ENCODE data around the gene MRPS21. TPM values are rescaled to one million over a fixed set of nuclear protein-coding genes. Genes with fewer than 3 reads are reported as not detected.

MRPS21 gene
- total RNA-seq, 4 donors from 2014 or later, result 27.8 to 46.3 (median 31.5) TPM

- no peak for TF ChIP-seq POLR2A (IDR thresholded peaks at IDR 0.05)
- TF ChIP-seq CTCF (IDR thresholded peaks at IDR 0.05 in 4 of 5, conservative IDR thresholded peaks at IDR 0.05 in 1 of 5), result no peak
- peaks cover 27 to 34% of the 10 kb centered on the region in 2 donors for H3K4me1 ChIP-seq
- DNase-seq (no peak), ATAC-seq (no peak)
- no peaks in the 10 kb centered on the region for H3K27me3 ChIP-seq
- H3K27ac ChIP-seq, result peak overlapping the region; percentile 93 to 97 (median 95)
- H3K4me3 ChIP-seq, result no peak overlapping the region
- intact Hi-C loops (cut with DNase I; ENCODE audit: low total_unique reads), result loop anchor here (5.0 kb wide), 1 partner anchor 282 kb away; no protein-coding TSS in a partner anchor
- in situ Hi-C loops (cut with MboI; ENCODE audit: low sequenced_read_pairs in 4 of 4), result no loop called here
- peaks cover 0 to 4% of the 10 kb centered on the region in 2 donors for H3K36me3 ChIP-seq
- H3K9me3 ChIP-seq, result no peaks in the 10 kb centered on the region
Observed at GRCh38 chr1:150280138-150280707, 13.4 kb upstream of the MRPS21 start.

- peak; percentile 39 to 46 for ATAC-seq
- intact Hi-C loops (cut with DNase I; ENCODE audit: low total_unique reads), result loop anchor here (1.0 to 5.0 kb wide), 3 partner anchors 25 to 281 kb away; partner anchors contain the start of gene ANP32E
Observed at GRCh38 chr1:150281221-150281757, 12.4 kb upstream of the MRPS21 start.

GRCh38 chr1:150281758-150282557, 11.7 kb upstream of the MRPS21 start, which contains the start of gene CIART:
CIART (plus strand) TSS chr1:150282554; CDS start chr1:150283268, 714 bp downstream.
- Histone ChIP-seq H3K36me3 (peaks cover 0 to 12% of the 10 kb centered on the region in 2 donors), H3K4me3 (peak within 1 kb of the TSS; percentile 59 to 80 (median 72)), H3K9me3 (no peaks in the 10 kb centered on the region), H3K27ac (peak within 1 kb of the TSS; percentile 93 to 97 (median 95)), H3K4me1 (peaks cover 27 to 34% of the 10 kb centered on the region in 2 donors), H3K27me3 (no peaks in the 10 kb centered on the region)
- in situ Hi-C loops (cut with MboI; ENCODE audit: low sequenced_read_pairs in 4 of 4) (no loop called here), intact Hi-C loops (cut with DNase I; ENCODE audit: low total_unique reads) (loop anchor here (1.0 to 5.0 kb wide), 6 partner anchors 14 to 280 kb away; partner anchors contain the start of genes ANP32E and PRPF3)
- TF ChIP-seq CTCF (IDR thresholded peaks at IDR 0.05 in 4 of 5, conservative IDR thresholded peaks at IDR 0.05 in 1 of 5) (no peak), POLR2A (IDR thresholded peaks at IDR 0.05) (peak; percentile 31 to 58)
- DNase-seq (peak; percentile 97 to 99), ATAC-seq (peak; percentile 88 to 91)

More at GRCh38 chr1:150281221-150281757, 12.4 kb upstream of the MRPS21 start:
- Histone ChIP-seq H3K27ac (peak overlapping the region; percentile 93 to 97 (median 95)), H3K9me3 (no peaks in the 10 kb centered on the region), H3K36me3 (peaks cover 0 to 7% of the 10 kb centered on the region in 2 donors), H3K27me3 (no peaks in the 10 kb centered on the region), H3K4me3 (peak overlapping the region; percentile 59 to 80 (median 72)), H3K4me1 (peaks cover 27 to 34% of the 10 kb centered on the region in 2 donors)
- in situ Hi-C loops (cut with MboI; ENCODE audit: low sequenced_read_pairs in 4 of 4), result no loop called here
- peak; percentile 64 to 74 for DNase-seq
- TF ChIP-seq POLR2A (IDR thresholded peaks at IDR 0.05) (no peak), CTCF (IDR thresholded peaks at IDR 0.05 in 4 of 5, conservative IDR thresholded peaks at IDR 0.05 in 1 of 5) (peak; percentile 79 to 85 (median 83))

GRCh38 chr1:150282558-150282958, 11.1 kb upstream of the MRPS21 start:
- peak; percentile 64 to 83 for DNase-seq
- TF ChIP-seq POLR2A (IDR thresholded peaks at IDR 0.05) (peak; percentile 67 to 77), CTCF (IDR thresholded peaks at IDR 0.05 in 4 of 5, conservative IDR thresholded peaks at IDR 0.05 in 1 of 5) (no peak)

More at GRCh38 chr1:150282558-150282958, 11.1 kb upstream of the MRPS21 start:
- ATAC-seq, result peak; percentile 56 to 59
- in situ Hi-C loops (cut with MboI; ENCODE audit: low sequenced_read_pairs in 4 of 4) (no loop called here), intact Hi-C loops (cut with DNase I; ENCODE audit: low total_unique reads) (loop anchor here (1.0 to 5.0 kb wide), 4 partner anchors 14 to 280 kb away; partner anchors contain the start of gene PRPF3)
- peaks cover 0 to 18% of the 10 kb centered on the region in 2 donors for H3K36me3 ChIP-seq
- peak overlapping the region; percentile 59 to 80 (median 72) for H3K4me3 ChIP-seq
- no peaks in the 10 kb centered on the region for H3K27me3 ChIP-seq
- H3K9me3 ChIP-seq, result no peaks in the 10 kb centered on the region
- peaks cover 27 to 34% of the 10 kb centered on the region in 2 donors for H3K4me1 ChIP-seq
- H3K27ac ChIP-seq, result peak overlapping the region; percentile 93 to 97 (median 95)

All from gastrocnemius medialis (tissue), 4 donors.